ENCODE results near the gene NME4. TPM values are rescaled to one million over a fixed set of nuclear protein-coding genes. Genes with fewer than 3 reads are reported as not detected.
A peak's percentile ranks its signal among the peaks of the same experiment; 100 is the strongest.

The NME4 gene
- total RNA-seq, 2 experiments from 2014 or later, result 22.9 to 24.2 TPM

DNA sequence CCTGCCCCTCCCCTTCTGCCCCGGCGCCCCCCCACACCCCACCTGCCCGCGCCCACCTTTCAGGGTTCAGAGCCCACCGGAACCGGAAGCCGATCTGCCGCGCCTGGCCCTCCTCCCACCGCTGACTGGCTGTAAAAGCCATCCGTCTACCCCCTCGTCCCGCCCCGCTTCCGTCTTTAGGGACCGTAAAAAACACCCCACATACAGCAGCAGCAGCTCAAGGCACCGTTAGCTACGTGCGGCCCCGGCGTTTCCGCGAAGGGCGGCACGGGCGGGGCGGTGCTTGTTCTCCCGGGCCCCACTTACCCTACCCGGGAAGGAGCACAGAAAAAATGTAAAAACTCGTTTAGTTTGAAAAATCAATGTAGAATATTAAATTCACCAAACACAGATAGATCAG is 26.6 kb upstream of the NME4 start, which contains the start of gene MRPL28:
MRPL28 (minus strand) TSS at position 96 of the 400 bp plus-strand sequence. CDS start 320 bp downstream, outside the sequence.
- peaks cover 16% of the 10 kb centered on the region for H3K36me3 Mint-ChIP-seq (ENCODE audit: low read depth)
- peak within 1 kb of the TSS; percentile 81 for H3K4me3 Mint-ChIP-seq
- POLR2A ChIA-PET, result no interaction called here

DNA sequence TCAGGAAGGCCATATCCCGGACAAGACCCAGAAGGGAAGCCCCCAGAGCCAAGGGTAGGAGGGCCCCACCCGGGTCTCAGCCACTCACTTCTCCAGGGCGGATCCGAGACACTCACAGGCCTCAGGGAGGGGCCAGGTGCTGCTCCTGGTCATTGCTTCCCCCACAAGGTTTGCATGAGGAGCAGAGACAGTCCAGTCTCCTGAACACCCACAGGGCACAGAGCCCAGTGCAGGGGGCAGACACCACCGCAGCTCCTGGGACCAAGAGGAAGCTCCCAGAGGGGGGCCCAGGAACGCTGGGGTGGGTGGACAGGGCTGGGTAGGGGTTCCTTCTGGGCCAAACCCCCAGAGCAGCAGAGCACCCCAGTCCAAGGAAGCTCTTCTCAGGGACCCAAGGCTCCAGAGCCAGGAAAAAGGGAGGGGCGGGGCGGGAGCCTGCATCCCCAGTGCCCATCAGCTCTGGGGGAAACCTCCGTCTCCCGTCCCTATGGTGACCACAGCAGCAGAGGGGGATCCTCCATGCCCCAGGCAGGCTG is 26.0 kb upstream of the NME4 start:
- Mint-ChIP-seq H3K4me1 (ENCODE audit: low read depth) (peaks cover 13% of the 10 kb centered on the region), H3K36me3 (ENCODE audit: low read depth) (peaks cover 16% of the 10 kb centered on the region), H3K27me3 (no peaks in the 10 kb centered on the region), H3K9me3 (no peaks in the 10 kb centered on the region), H3K27ac (peak overlapping the region; percentile 94), H3K4me3 (peak overlapping the region; percentile 81)
- DNase-seq (no peak), ATAC-seq (peak; percentile 18)
- TF ChIP-seq, protein P1, sequence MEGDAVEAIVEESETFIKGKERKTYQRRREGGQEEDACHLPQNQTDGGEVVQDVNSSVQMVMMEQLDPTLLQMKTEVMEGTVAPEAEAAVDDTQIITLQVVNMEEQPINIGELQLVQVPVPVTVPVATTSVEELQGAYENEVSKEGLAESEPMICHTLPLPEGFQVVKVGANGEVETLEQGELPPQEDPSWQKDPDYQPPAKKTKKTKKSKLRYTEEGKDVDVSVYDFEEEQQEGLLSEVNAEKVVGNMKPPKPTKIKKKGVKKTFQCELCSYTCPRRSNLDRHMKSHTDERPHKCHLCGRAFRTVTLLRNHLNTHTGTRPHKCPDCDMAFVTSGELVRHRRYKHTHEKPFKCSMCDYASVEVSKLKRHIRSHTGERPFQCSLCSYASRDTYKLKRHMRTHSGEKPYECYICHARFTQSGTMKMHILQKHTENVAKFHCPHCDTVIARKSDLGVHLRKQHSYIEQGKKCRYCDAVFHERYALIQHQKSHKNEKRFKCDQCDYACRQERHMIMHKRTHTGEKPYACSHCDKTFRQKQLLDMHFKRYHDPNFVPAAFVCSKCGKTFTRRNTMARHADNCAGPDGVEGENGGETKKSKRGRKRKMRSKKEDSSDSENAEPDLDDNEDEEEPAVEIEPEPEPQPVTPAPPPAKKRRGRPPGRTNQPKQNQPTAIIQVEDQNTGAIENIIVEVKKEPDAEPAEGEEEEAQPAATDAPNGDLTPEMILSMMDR (IDR thresholded peaks at IDR 0.05), result no peak
- ChIA-PET CTCF (interaction anchor here (1.0 to 1.3 kb wide), 3 partner anchors 9 to 306 kb away, joined by 3 to 7 read pairs (median 3); partner anchors contain the start of gene AXIN1), POLR2A (interaction anchor here (1.0 to 1.8 kb wide), 3 partner anchors 10 to 16 kb away, joined by 3 to 6 read pairs (median 5); no protein-coding TSS in a partner anchor)
- intact Hi-C loops (cut with micrococcal nuclease), result no loop called here

More for the DNA sequence above, 26.6 kb upstream of the NME4 start, which contains the start of gene MRPL28:
- TF ChIP-seq, protein P1 (IDR thresholded peaks at IDR 0.05), result no peak
- Mint-ChIP-seq H3K27me3 (no peaks in the 10 kb centered on the region), H3K27ac (peak within 1 kb of the TSS; percentile 94), H3K9me3 (no peaks in the 10 kb centered on the region), H3K4me1 (ENCODE audit: low read depth) (peaks cover 13% of the 10 kb centered on the region)
- intact Hi-C loops (cut with micrococcal nuclease), result no loop called here
- ATAC-seq (peak; percentile 100), DNase-seq (peak; percentile 98)
- CTCF ChIA-PET, result interaction anchor here (1.0 to 1.3 kb wide), 3 partner anchors 8 to 305 kb away, joined by 3 to 7 read pairs (median 3); partner anchors contain the start of gene AXIN1

DNA sequence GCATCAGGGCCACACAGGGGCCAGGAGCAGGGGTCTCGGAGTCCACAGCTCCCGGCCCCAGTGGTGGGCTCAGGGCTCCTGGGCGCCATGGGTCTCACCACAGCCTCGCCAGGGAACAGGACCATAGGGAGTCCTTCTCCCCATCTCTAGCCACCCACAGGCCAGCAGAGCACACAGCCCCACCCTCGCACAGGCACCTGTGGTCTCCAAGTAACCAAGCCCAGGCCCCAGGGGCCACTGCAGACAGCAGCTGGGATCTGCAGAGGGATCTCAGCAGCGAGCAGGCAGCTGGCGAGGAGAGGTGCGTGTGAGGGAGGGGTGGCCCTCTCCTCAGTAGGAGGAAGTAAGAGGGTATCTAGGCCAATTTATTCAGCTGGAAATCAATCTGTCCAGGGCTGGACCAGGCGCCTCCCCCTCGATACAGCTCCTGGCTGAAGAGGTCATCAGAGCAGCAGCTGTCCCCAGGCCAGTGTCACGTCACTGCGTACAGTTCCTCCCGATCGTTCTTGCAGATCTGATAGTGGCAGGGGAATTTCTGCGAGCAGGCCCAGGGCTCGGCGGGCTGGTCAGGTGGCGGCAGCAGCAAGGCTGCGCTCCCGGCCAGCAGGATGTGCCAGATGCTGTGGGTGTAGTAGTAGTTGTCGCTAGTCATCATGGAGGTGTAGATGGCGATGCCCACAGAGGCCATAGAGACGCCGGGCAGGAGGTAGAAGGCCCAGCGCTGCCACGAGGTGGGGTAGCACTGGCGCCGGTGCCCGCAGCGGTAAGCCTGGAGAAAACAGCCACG is 25.3 kb upstream of the NME4 start:
- H3K9me3 Mint-ChIP-seq, result no peaks in the 10 kb centered on the region
- no peak overlapping the region for H3K4me3 Mint-ChIP-seq
- no peaks in the 10 kb centered on the region for H3K27me3 Mint-ChIP-seq
- intact Hi-C loops (cut with micrococcal nuclease), result no loop called here
- POLR2A ChIA-PET, result interaction anchor here (1.0 to 1.8 kb wide), 3 partner anchors 9 to 17 kb away, joined by 3 to 6 read pairs (median 5); no protein-coding TSS in a partner anchor
- H3K27ac Mint-ChIP-seq, result peak overlapping the region; percentile 73
- ATAC-seq (no peak), DNase-seq (no peak)
- H3K4me1 Mint-ChIP-seq (ENCODE audit: low read depth), result peaks cover 13% of the 10 kb centered on the region
- H3K36me3 Mint-ChIP-seq (ENCODE audit: low read depth), result peaks cover 16% of the 10 kb centered on the region
- TF ChIP-seq, protein P1 (IDR thresholded peaks at IDR 0.05), result no peak
- CTCF ChIA-PET, result interaction anchor here (1.3 kb wide), 1 partner anchor 306 kb away, joined by 3 read pairs; no protein-coding TSS in a partner anchor

DNA sequence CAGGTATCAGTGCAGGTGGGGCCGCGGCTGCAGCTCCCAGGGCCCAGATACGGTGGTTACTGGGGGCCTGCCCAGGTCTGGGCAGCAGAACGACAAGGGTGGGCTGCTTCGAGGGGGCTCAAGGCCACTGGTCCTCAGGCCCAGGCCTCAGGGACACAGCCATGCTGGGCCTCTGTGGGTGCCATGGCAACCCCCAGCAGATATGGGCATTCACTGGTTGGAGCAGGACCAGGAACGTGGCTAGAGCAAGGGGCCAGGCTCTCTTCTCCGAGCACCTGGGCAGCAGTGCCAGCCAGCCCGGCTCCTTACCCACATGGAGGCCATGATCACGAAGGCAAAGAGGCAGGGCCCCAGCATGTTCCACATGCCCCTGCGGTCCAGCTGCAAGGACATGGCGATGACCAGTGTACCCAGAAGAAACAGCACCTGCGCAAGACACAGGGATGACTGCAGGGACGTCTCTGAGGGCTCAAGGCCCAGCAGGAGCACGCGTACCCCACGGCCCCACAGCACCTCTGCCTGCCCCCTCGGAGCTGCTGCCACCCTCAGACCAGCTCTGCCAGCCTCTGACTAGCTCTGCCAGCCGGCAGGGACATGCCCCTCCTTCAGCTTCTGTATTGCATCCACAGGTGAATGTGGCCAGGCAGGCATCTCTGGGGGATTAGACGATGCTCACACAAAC is 24.6 kb upstream of the NME4 start:
- DNase-seq, result no peak
- H3K4me1 Mint-ChIP-seq (ENCODE audit: low read depth), result peaks cover 13% of the 10 kb centered on the region
- no peak overlapping the region for H3K4me3 Mint-ChIP-seq
- CTCF ChIA-PET, result no interaction called here
- intact Hi-C loops (cut with micrococcal nuclease), result no loop called here
- H3K9me3 Mint-ChIP-seq, result no peaks in the 10 kb centered on the region
- peaks cover 13% of the 10 kb centered on the region for H3K36me3 Mint-ChIP-seq (ENCODE audit: low read depth)
- TF ChIP-seq, protein P1 (IDR thresholded peaks at IDR 0.05), result no peak
- no peaks in the 10 kb centered on the region for H3K27me3 Mint-ChIP-seq
- POLR2A ChIA-PET, result interaction anchor here (1.8 kb wide), 1 partner anchor 9 kb away, joined by 6 read pairs; no protein-coding TSS in a partner anchor
- no peak for ATAC-seq
- H3K27ac Mint-ChIP-seq, result no peak overlapping the region
